Neural crest cell (in vitro differentiated cells): ENCODE data around the gene CCDC178. TPM values are rescaled to one million over a fixed set of nuclear protein-coding genes. Genes with fewer than 3 reads are reported as not detected.

ENCODE experiments used
- DNase-seq: peaks from one replicate; pipeline ENCODE4 v3.0.0; 2021; ENCODE audit warnings: low read depth, mixed read lengths, low spot score
- H3K27ac Mint-ChIP-seq: one replicate; pipeline ENCODE4 v1.8.0; 2021; ENCODE audit warnings: mild to moderate bottlenecking, mixed read lengths; ENCODE audit not compliant: unreplicated experiment
- H3K27me3 Mint-ChIP-seq: 2 replicates; pipeline ENCODE4 v1.8.0; 2021; ENCODE audit warnings: low read depth, mild to moderate bottlenecking, mixed read lengths
- H3K36me3 Mint-ChIP-seq: 2 replicates; pipeline ENCODE4 v1.8.0; 2021; ENCODE audit warnings: low read depth, mild to moderate bottlenecking, mixed read lengths
- H3K4me1 Mint-ChIP-seq: 2 replicates; pipeline ENCODE4 v1.8.0; 2021; ENCODE audit warnings: mixed read lengths
- H3K4me3 Mint-ChIP-seq: one replicate; pipeline ENCODE4 v1.8.0; 2021; ENCODE audit warnings: mild to moderate bottlenecking, mixed read lengths
- H3K9me3 Mint-ChIP-seq: 2 replicates; pipeline ENCODE4 v1.8.0; 2021; ENCODE audit warnings: mixed read lengths
- total RNA-seq: library from RNA; stranded (reverse); gene quantifications from 2 replicates; pipeline ENCODE4 v1.2.1, GENCODE V29; 2021
- TF ChIP-seq, protein P1 (sequence below): fragments of 200-600 bp; sonication (generic); conservative IDR thresholded peaks from 2 replicates; pipeline ENCODE4 v1.5.0; 2021; ENCODE audit warnings: antibody characterized with exemption, mild to moderate bottlenecking

CCDC178 gene
- total RNA-seq, 1 donor from 2014 or later: 0.42 TPM

- Mint-ChIP-seq H3K36me3 (peaks cover 9% of the 10 kb centered on the region), H3K9me3 (peaks cover 17% of the 10 kb centered on the region), H3K27ac (no peak overlapping the region), H3K4me1 (no peaks in the 10 kb centered on the region), H3K27me3 (no peaks in the 10 kb centered on the region), H3K4me3 (no peak overlapping the region)
- TF ChIP-seq, protein P1, sequence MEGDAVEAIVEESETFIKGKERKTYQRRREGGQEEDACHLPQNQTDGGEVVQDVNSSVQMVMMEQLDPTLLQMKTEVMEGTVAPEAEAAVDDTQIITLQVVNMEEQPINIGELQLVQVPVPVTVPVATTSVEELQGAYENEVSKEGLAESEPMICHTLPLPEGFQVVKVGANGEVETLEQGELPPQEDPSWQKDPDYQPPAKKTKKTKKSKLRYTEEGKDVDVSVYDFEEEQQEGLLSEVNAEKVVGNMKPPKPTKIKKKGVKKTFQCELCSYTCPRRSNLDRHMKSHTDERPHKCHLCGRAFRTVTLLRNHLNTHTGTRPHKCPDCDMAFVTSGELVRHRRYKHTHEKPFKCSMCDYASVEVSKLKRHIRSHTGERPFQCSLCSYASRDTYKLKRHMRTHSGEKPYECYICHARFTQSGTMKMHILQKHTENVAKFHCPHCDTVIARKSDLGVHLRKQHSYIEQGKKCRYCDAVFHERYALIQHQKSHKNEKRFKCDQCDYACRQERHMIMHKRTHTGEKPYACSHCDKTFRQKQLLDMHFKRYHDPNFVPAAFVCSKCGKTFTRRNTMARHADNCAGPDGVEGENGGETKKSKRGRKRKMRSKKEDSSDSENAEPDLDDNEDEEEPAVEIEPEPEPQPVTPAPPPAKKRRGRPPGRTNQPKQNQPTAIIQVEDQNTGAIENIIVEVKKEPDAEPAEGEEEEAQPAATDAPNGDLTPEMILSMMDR: no peak
- DNase-seq: no peak
Observed at GRCh38 chr18:33317640-33318039, 122.9 kb downstream of the CCDC178 start.

GRCh38 chr18:33316146-33316587 lies 124.4 kb downstream of the CCDC178 start:
- no peaks in the 10 kb centered on the region for H3K27me3 Mint-ChIP-seq
- no peak for DNase-seq
- peaks cover 17% of the 10 kb centered on the region for H3K9me3 Mint-ChIP-seq
- no peaks in the 10 kb centered on the region for H3K4me1 Mint-ChIP-seq
- no peak overlapping the region for H3K4me3 Mint-ChIP-seq
- H3K36me3 Mint-ChIP-seq: peaks cover 9% of the 10 kb centered on the region
- H3K27ac Mint-ChIP-seq: no peak overlapping the region
- TF ChIP-seq, protein P1: peak; percentile 65

DNA sequence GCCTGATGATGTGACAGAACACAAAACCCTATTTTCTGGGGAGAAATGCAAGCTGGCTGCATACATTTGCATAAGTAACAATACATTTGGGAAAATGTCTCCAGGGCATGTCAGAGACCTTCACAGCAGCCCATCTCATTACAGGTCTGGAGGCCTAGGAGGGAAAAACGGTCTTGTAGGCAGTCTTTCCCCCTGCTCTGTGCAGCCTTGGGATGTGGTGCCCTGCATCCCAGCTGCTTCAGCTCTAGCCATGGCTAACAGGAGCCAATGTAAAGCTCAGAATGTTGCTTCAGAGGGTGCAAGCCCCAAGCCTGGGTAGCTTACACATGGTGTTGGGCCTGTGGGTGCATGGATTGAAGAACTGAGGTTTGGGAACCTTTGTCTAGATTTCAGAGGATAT lies 133.0 kb downstream of the CCDC178 start:
- Mint-ChIP-seq H3K27ac (no peak overlapping the region), H3K36me3 (peaks cover 4% of the 10 kb centered on the region), H3K4me1 (no peaks in the 10 kb centered on the region), H3K27me3 (no peaks in the 10 kb centered on the region), H3K9me3 (peaks cover 6% of the 10 kb centered on the region), H3K4me3 (no peak overlapping the region)
- TF ChIP-seq, protein P1: no peak
- DNase-seq: no peak

GRCh38 chr18:33304277-33304676 lies 136.2 kb downstream of the CCDC178 start:
- DNase-seq: no peak
- Mint-ChIP-seq H3K27ac (no peak overlapping the region), H3K36me3 (peaks cover 4% of the 10 kb centered on the region), H3K27me3 (no peaks in the 10 kb centered on the region), H3K4me3 (no peak overlapping the region), H3K4me1 (no peaks in the 10 kb centered on the region), H3K9me3 (peaks cover 6% of the 10 kb centered on the region)
- TF ChIP-seq, protein P1: no peak

DNA sequence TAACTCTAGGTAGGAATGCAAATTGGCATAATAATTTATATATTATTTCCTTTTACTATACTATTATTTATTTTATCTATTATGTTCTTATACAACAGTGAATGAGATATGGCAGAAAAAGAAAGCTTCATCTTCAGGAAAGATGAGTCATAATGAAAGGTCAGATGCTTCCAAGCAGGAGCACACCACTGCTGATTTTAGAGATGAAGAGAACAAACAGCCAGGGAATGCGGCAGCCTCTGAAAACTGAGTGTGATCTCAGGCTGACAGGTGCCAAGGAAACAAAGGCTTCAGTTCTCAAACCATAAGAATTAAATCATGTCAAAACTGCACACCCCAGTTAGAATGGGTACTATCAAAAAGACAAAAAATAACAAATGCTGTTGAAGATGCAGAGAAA lies 149.0 kb downstream of the CCDC178 start:
- no peak for DNase-seq
- no peaks in the 10 kb centered on the region for H3K36me3 Mint-ChIP-seq
- no peak overlapping the region for H3K27ac Mint-ChIP-seq
- no peaks in the 10 kb centered on the region for H3K9me3 Mint-ChIP-seq
- TF ChIP-seq, protein P1: no peak
- H3K4me3 Mint-ChIP-seq: no peak overlapping the region
- H3K4me1 Mint-ChIP-seq: no peaks in the 10 kb centered on the region
- no peaks in the 10 kb centered on the region for H3K27me3 Mint-ChIP-seq
